ENCODE data around the gene TMEM255B. TPM values are rescaled to one million over a fixed set of nuclear protein-coding genes. Genes with fewer than 3 reads are reported as not detected.

TMEM255B gene
- total RNA-seq, 8 experiments from 2014 or later, result 0.05 to 2.7 (median 0.52) TPM

DNA sequence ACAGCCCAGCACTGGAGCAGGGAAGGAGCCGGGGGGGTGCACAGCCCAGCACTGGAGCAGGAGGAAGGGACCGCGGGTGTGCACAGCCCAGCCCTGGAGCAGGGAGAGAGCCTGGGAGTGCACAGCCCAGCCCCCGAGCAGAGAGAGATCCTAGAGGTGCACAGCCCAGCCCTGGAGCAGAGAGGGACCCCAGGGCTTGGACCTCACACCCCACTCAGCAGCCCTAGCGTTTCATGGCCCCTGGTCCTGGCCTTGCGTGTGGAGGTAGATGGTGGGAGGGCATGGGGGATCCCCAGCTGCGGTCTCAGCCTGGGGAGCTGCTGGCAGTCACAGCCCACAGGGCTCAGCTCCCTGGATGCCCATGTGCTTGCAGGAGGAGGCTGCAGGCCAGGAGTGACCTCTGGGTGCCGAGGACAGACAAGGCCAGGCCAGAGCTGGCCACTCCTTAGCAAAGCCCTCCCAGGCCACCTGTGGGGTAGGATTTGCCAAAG is 79.7 kb downstream of the TMEM255B start:
- Histone ChIP-seq H3K4me3 (no peak overlapping the region), H3K27ac (no peak overlapping the region), H3K4me1 (replicated peaks in 1 of 2) (peaks cover 28 to 31% of the 10 kb centered on the region in 2 donors)
- in situ Hi-C loops (cut with MboI; ENCODE audit: low pct_unique_long_range_greater_than_20kb in 2 of 9, low sequenced_read_pairs in 9 of 9, unreplicated experiment in 9 of 9), result no loop called here
- 100% methylated on average over 1 of the region's 8 CpGs; no CpG with 5 or more reads in 9 of the 10 experiments for WGBS, 10 experiments
- no peak for ATAC-seq (replicated peaks in 6 of 8)

DNA sequence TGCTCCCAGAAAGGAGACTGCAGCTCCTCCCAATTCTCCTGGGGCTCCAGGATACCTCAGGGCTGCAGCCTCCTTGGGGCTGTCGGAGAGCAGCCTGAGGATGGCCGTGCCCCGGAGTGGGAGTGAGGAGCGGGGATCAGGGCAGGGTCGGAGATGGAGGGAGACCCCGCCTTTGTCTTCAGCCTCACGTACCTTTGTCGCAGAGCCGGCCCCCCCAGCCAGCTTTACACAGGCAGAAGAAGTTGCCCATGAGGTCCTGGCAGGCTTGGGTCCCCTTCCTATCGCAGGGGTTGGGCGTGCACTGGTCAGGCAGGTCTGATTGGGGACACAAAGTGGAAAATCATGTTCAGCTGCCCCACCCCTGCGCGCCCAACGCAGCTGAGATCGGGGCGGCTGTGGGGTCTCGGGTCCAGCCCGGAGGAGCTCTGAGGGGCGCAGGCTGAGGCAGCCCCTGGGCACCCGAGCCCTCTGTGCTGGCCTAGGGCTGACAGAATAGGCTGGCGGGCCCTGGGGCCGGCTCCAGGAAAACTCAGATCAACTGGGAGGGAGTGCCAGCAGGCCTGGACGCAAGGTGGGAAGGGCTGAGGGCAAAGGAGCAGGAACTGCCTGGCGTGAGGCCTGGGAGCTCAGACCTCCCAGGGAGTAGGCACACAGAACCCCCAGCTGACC is 80.6 kb downstream of the TMEM255B start:
- Histone ChIP-seq H3K4me1 (replicated peaks in 1 of 2) (peaks cover 28 to 31% of the 10 kb centered on the region in 2 donors), H3K27ac (no peak overlapping the region), H3K4me3 (no peak overlapping the region)
- WGBS, 10 experiments, result 60 to 94% (median 91%) methylated on average over 1 to 6 of the region's 24 CpGs; no CpG with 5 or more reads in 6 of the 10 experiments
- no peak for ATAC-seq (replicated peaks in 6 of 8)
- in situ Hi-C loops (cut with MboI; ENCODE audit: low pct_unique_long_range_greater_than_20kb in 2 of 9, low sequenced_read_pairs in 9 of 9, unreplicated experiment in 9 of 9), result no loop called here

DNA sequence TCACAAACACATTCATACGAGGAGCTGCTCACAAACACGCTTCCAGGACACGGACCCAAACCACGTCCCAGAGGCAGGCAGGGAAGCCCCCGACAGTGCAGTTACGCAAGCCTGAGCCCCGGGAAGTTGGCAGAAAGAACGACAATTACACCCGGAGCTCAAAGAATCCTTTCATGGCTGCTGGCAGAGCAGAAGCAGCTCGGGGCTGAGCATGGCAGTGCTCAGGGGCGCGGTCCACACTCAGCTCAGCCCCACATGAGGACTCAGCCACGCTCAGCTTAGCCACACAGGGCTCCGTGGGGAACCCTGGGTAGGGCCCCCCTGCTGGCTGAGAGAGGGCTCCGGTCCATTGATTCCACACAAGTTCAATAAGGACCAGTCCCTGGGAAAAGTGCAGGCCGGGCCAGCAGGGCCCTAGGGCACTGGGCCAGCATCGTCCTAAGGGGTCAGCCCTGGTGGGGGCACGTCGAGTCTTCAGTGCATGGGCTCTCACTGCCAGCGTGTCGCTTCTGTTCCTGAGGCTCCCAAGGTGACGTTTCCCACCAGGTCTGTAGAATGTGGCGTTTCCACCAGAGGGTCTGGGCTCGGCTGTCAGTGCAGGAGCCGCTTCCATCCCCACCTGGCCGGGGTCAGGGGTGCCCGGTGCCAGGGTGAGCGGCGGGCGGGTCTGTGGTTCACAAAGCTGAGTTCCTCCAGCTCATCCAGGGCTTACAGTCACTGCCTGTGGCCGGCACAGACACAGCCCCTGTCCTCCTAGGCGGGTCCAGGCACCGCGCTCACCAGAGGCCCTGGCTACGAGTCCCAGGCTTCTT is 81.7 kb downstream of the TMEM255B start:
- Histone ChIP-seq H3K4me3 (no peak overlapping the region), H3K4me1 (replicated peaks in 1 of 2) (peaks cover 25 to 28% of the 10 kb centered on the region in 2 donors), H3K27ac (no peak overlapping the region)
- WGBS, 10 experiments, result 60 to 100% (median 86%) methylated on average over 1 to 8 of the region's 35 CpGs; no CpG with 5 or more reads in 4 of the 10 experiments
- ATAC-seq (replicated peaks in 6 of 8), result no peak
- in situ Hi-C loops (cut with MboI; ENCODE audit: low pct_unique_long_range_greater_than_20kb in 2 of 9, low sequenced_read_pairs in 9 of 9, unreplicated experiment in 9 of 9), result no loop called here

DNA sequence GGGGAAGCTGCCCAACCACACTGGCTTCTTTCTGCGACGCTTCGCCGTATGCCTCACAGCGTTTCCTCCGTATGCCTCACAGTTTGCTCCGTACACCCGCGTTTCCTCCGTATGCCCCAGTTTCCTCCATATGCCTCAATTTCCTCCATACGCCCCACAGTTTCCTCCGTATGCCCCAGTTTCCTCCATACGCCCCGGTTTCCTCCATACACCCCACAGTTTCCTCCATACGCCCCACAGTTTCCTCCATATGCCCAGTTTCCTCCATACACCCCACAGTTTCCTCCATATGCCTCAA is 82.3 kb downstream of the TMEM255B start:
- Histone ChIP-seq H3K27ac (no peak overlapping the region), H3K4me1 (replicated peaks in 1 of 2) (peaks cover 23 to 25% of the 10 kb centered on the region in 2 donors), H3K4me3 (no peak overlapping the region)
- WGBS, 10 experiments, result 63 to 93% (median 89%) methylated on average over 2 to 13 of the region's 15 CpGs; no CpG with 5 or more reads in 4 of the 10 experiments
- in situ Hi-C loops (cut with MboI; ENCODE audit: low pct_unique_long_range_greater_than_20kb in 2 of 9, low sequenced_read_pairs in 9 of 9, unreplicated experiment in 9 of 9), result no loop called here
- ATAC-seq (replicated peaks in 6 of 8), result no peak

DNA sequence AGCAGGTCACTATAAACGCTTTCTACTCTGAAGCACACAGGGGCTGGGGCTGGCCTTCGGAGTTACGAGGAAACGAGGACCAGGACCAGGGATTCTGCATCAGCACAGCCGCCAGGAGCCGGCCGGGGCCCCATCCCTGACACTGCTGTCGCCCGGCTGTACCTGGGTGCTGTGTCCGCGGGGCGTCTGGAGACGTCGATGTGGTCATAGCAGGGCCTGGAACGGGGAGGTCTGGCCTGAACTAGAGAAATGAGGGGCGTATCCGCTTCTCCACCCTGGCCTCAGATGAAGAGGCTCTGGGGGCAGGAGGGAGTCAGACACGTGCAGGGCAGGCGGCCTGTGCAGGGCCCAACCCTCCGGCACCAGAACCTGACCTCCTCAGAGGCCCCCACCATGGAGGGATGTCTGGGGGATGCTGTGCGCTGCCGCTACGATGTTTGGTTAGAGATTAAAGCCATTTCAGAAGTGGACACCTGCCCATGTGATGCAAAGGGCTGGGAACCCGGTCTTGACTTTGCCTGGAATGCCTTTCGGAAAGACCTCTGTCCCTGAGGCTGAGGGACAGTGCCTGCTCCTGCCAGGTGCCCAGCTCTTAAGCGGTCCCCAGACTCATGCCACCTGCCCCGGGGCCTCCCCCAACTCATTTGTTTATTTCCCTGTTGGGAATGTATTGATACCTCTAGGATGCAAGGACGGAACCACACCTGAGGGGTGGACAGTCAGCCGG is 83.5 kb downstream of the TMEM255B start:
- 86 to 100% (median 96%) methylated on average over 1 to 15 of the region's 29 CpGs; no CpG with 5 or more reads in 3 of the 10 experiments for WGBS, 10 experiments
- Histone ChIP-seq H3K4me3 (no peak overlapping the region), H3K4me1 (replicated peaks in 1 of 2) (peaks cover 16 to 18% of the 10 kb centered on the region in 2 donors), H3K27ac (no peak overlapping the region)
- in situ Hi-C loops (cut with MboI; ENCODE audit: low pct_unique_long_range_greater_than_20kb in 2 of 9, low sequenced_read_pairs in 9 of 9, unreplicated experiment in 9 of 9), result no loop called here
- ATAC-seq (replicated peaks in 6 of 8), result no peak

DNA sequence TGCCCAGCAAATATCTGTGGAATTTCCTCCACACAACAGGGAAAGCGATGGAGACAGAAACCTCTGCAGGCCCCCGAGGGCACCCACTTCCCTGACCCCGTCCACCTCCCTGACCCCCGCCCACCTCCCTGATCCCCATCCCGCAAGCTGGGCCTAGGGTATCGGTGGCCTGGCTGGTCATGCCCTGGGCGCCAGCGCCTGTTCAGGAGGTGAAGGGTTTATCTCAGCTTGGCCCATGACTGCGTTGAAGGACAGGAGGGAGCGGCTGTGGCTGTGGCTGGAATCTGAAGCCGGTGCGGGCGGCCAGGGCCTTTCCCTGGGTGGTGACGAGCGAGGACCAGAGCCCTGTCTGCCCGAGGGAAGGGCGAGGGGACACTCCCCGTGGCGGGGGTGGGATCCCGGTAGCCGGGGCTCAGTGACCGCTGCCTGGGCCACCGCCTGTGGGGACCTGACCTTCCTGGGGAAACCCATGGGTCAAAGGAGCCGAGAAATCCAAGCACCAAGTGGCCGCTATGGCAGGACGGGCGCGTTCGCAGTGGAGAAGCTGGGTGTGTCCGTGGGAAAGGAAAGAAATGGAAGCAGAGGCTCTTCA is 84.1 kb downstream of the TMEM255B start:
- ATAC-seq (replicated peaks in 6 of 8), result no peak
- H3K4me3 ChIP-seq, result no peak overlapping the region
- no peak overlapping the region for H3K27ac ChIP-seq
- 90 to 100% (median 97%) methylated on average over 2 to 8 of the region's 30 CpGs; no CpG with 5 or more reads in 4 of the 10 experiments for WGBS, 10 experiments
- H3K4me1 ChIP-seq (replicated peaks in 1 of 2), result peaks cover 9 to 12% of the 10 kb centered on the region in 2 donors
- in situ Hi-C loops (cut with MboI; ENCODE audit: low pct_unique_long_range_greater_than_20kb in 2 of 9, low sequenced_read_pairs in 9 of 9, unreplicated experiment in 9 of 9), result no loop called here

DNA sequence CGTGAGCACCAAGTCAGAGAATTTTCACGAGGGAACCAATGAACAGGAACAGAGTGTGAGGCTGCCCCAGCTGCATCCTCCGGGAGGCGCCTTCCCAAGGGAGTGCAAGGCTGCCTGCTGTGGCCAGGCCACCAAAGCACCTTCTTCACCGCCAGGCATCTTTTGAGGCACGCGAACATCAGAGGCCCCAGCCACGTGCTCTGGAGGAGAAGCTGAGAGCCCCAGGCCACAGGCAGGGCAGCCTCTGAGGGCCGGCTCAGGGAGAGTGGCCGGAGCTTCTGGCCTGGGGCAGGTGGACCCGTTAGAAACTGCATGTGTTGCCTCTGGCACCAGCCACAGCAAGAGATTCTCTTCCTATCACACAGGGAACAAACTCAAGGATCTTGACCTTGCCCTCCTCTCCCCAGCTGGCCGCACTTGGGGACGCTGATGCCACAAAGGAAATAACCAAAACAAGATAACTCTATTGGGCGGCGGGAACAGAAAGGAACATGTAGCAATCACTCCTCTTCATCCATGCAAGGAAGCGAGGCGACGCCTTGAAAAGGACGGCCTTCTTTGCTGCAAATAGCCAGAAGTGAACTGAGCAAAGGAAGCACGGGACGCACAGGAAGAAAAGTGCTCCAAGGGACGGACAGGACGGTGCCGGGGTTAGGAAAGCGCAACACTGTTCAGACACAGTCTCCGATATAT is 85.0 kb downstream of the TMEM255B start:
- H3K27ac ChIP-seq, result no peak overlapping the region
- in situ Hi-C loops (cut with MboI; ENCODE audit: low pct_unique_long_range_greater_than_20kb in 2 of 9, low sequenced_read_pairs in 9 of 9, unreplicated experiment in 9 of 9), result no loop called here
- H3K4me1 ChIP-seq (replicated peaks in 1 of 2), result peaks cover 5 to 7% of the 10 kb centered on the region in 2 donors
- ATAC-seq (replicated peaks in 6 of 8), result no peak
- WGBS, 10 experiments, result 80 to 100% (median 91%) methylated on average over 1 to 18 of the region's 26 CpGs
- no peak overlapping the region for H3K4me3 ChIP-seq

DNA sequence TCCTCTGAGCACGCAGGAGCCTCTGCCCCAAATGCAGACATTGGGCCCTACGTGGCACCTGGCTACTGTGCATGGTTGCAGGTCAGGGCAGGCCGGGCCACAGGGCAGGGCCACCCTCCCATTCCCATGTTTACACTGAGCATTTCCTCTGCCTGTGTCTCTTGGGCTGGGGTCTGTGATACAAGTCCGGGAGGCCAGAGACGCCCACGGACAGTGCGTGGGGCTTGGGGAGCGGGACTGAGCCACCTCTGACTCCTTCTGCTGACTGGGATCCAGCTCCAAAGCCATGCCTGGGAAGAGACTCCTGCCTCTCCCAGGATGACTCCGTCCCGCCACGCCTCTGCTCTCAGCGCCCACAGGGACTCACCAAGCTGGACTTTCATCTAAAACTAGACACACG is 86.0 kb downstream of the TMEM255B start:
- 33 to 100% (median 100%) methylated on average over 1 to 12 of the region's 13 CpGs; no CpG with 5 or more reads in 1 of the 10 experiments for WGBS, 10 experiments
- Histone ChIP-seq H3K4me1 (replicated peaks in 1 of 2) (no peaks in the 10 kb centered on the region), H3K27ac (no peak overlapping the region), H3K4me3 (no peak overlapping the region)
- ATAC-seq (replicated peaks in 6 of 8), result no peak
- in situ Hi-C loops (cut with MboI; ENCODE audit: low pct_unique_long_range_greater_than_20kb in 2 of 9, low sequenced_read_pairs in 9 of 9, unreplicated experiment in 9 of 9), result no loop called here

DNA sequence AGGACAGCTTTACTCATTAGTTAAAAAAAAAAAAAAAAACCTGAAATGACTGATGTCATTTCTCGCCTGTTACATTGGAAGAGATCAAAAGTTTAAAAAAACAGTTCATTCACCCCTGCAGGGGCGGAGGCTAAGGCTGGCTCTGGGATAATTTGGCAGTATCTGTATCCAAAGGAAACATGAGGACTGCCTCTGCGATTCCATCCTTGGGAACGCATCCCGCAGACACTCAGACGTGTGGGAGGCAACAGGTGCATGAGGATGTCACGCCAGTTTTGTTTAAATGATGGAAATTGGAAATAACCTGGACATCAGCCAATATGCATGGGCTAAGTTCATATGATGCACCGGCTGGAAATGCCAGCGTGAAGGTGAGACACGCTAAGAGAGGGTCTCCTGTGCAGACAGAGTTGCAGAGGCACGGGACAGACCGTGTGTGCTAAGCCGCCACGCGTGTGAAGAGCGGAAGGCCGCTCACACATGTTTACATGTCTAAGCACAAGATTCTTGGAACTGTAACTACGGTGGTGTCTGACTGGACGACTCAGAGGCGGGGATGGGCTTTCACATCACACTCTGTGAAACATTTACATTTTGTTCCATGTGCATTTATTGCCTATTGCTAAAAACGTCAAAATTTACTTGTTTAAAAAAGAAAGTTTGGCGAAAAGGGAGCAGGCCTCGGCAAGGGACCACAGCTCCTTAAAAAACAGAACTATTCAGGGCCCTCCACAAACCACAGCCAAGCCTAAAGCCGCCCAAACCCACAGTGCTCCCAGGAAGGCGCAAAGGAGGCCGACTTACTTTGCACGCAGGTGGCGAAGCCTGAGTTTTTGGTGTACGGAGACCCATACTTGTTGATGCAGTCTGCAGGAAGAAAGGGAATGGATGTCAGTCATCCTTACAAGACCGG is 87.0 kb downstream of the TMEM255B start:
- Histone ChIP-seq H3K4me1 (replicated peaks in 1 of 2) (no peaks in the 10 kb centered on the region), H3K4me3 (no peak overlapping the region), H3K27ac (no peak overlapping the region)
- in situ Hi-C loops (cut with MboI; ENCODE audit: low pct_unique_long_range_greater_than_20kb in 2 of 9, low sequenced_read_pairs in 9 of 9, unreplicated experiment in 9 of 9), result no loop called here
- WGBS, 10 experiments, result 79 to 96% (median 93%) methylated on average over 5 to 28 of the region's 30 CpGs
- ATAC-seq (replicated peaks in 6 of 8), result no peak

DNA sequence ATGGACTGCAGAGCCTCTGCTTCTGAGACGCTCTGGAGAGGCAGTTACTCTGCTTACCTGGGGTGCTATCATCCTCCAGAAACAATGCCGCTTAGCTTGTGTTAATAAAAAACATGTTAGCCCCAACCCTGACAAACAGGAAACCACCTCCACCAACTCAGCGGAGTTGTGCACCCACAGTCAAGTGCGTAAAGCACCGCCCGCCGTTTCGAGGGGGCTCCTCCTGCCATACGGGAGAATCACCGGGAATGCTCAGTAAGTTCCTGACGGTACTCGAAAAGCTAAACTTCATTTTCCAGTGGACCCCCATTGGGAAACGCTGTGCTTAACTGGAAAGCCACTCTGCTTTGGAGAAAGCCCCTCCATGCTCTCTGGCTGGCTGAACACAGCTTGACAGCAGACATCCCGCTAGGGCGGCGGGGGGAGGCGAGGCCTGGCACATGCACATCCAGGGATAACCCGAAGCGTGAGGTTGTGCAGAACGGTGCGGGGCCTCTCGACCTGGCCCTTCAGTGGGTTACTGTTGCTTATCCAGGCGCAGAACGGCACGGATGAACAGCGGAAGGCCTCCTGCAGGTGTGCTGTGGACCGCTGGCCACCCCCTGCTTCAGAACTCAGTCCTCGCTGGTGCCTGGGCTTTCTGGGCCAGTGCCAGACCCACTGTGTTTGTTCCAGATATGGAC is 87.8 kb downstream of the TMEM255B start:
- Histone ChIP-seq H3K27ac (no peak overlapping the region), H3K4me1 (replicated peaks in 1 of 2) (no peaks in the 10 kb centered on the region), H3K4me3 (no peak overlapping the region)
- in situ Hi-C loops (cut with MboI; ENCODE audit: low pct_unique_long_range_greater_than_20kb in 2 of 9, low sequenced_read_pairs in 9 of 9, unreplicated experiment in 9 of 9), result no loop called here
- WGBS, 10 experiments, result 80 to 100% (median 89%) methylated on average over 1 to 12 of the region's 28 CpGs; no CpG with 5 or more reads in 6 of the 10 experiments
- ATAC-seq (replicated peaks in 6 of 8), result no peak

DNA sequence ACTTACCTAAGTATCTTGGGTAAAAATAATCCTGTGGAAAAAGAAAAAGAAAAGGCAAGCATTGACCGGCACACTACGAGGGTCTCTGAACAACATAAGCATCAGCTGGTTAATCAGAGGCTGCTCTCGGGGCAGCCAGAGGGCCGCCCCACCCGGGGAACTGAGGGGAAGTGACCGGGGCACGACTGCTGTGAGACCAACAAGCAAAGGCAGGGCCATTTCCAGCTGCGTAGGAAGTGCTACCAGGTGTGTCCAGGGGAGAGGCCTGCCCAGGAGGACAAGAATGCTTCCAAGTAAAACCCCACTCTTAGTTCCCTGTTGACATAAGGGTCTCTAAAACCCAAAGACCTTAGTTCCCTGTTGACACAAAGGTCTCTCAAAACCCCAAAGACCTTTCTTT is 89.0 kb downstream of the TMEM255B start:
- 57 to 100% (median 93%) methylated on average over 1 to 6 of the region's 8 CpGs; no CpG with 5 or more reads in 4 of the 10 experiments for WGBS, 10 experiments
- Histone ChIP-seq H3K27ac (no peak overlapping the region), H3K4me1 (replicated peaks in 1 of 2) (peaks cover 0 to under 1% of the 10 kb centered on the region in 2 donors), H3K4me3 (no peak overlapping the region)
- in situ Hi-C loops (cut with MboI; ENCODE audit: low pct_unique_long_range_greater_than_20kb in 2 of 9, low sequenced_read_pairs in 9 of 9, unreplicated experiment in 9 of 9), result no loop called here
- ATAC-seq (replicated peaks in 6 of 8), result no peak
